Measurements from ENCODE around the gene RGS14.
A peak's percentile ranks its signal among the peaks of the same experiment; 100 is the strongest.

Gene RGS14

DNA sequence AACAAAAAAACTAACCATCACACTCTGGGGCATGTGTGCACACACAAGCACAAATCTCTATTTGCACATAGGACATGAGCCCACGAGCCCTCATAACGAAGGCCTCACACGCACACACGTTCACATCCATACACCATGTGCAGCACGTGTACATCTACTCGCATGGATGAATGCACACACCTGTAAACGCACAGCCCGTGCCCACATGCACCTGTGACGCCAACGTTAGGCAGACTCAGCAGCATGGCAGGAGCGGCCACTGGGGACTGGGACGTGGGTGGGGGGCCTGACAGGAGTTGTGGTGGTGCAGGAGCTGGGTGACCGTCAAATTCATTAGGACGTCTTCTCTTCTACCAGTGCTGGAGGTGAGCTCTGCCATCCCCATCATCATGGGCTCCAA lies 29.7 kb downstream of the RGS14 start:
- H3K27ac ChIP-seq, result no peak overlapping the region
- TF ChIP-seq ZFX (IDR thresholded peaks at IDR 0.05), result no peak
- TF ChIP-seq CTCF (conservative IDR thresholded peaks at IDR 0.05), result no peak

GRCh38 chr5:177388521-177389052 lies 30.9 kb downstream of the RGS14 start:
- H3K27ac ChIP-seq, result 0 out of 2 replicates have a peak overlapping the region, but pooled peaks have one; percentile 56
- no peak for TF ChIP-seq CTCF (conservative IDR thresholded peaks at IDR 0.05)
- TF ChIP-seq ZFX (IDR thresholded peaks at IDR 0.05), result no peak

GRCh38 chr5:177389241-177390169 lies 31.8 kb downstream of the RGS14 start:
- H3K27ac ChIP-seq, result peak overlapping the region; percentile 56
- TF ChIP-seq CTCF (conservative IDR thresholded peaks at IDR 0.05) (no peak), ZFX (IDR thresholded peaks at IDR 0.05) (peak; percentile 34; the same call in 1 of the 2 replicates)

DNA sequence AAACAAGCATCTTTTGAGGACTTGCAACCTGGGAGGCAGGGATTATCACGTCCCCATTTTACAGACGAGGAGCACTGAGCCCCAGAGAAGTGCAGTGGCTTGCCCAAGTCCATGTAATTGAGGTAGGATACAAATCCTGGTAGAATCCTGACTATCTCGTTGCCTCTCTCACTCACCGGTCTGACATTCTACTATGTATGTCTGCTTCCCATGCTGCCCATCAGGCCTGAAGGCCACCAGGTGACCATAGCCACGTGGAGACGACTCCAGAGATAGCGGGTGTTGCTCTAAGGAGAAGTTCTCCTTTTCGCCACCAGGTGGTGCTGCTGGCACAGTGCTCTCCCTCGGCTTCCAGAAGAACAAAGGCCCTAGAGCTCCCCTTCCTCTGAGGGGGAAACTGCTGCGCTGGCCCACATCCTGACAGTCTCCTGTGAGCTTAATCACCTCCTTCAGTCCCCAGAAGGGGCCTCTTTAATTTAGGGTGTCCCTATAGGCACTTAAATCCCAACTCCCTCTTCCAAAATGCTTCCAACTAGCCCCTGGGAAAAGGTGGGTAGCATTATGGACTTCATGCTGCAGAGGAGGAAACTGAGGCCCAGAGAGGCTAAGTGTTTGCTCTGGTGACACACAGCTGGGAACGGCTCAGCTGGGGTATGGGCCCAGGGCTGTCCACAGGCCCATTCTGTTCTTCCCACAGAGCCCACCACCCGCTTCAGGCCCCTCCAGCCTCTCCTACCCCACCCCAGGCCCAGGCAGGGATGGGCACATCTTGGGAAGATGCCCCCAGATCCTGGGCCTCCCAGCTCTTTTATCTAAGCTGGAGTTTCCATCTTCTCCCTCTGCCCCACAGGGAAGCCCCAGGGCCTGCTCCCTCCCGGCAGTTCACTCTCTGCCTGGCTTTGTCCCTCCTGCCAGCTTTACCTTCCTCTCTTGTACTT lies 32.9 kb downstream of the RGS14 start:
- TF ChIP-seq CTCF (conservative IDR thresholded peaks at IDR 0.05) (peak; percentile 98), ZFX (IDR thresholded peaks at IDR 0.05) (no peak)
- peak overlapping the region; percentile 56 for H3K27ac ChIP-seq

GRCh38 chr5:177392765-177393164 lies 35.0 kb downstream of the RGS14 start:
- no peak for TF ChIP-seq ZFX (IDR thresholded peaks at IDR 0.05)
- no peak for TF ChIP-seq CTCF (conservative IDR thresholded peaks at IDR 0.05)
- H3K27ac ChIP-seq, result no peak overlapping the region

- H3K27ac ChIP-seq, result no peak overlapping the region
- TF ChIP-seq ZFX (IDR thresholded peaks at IDR 0.05), result no peak
- TF ChIP-seq CTCF (conservative IDR thresholded peaks at IDR 0.05), result no peak
These were observed 35.6 kb downstream of the RGS14 start for GRCh38 chr5:177393206-177393765.

Measured in C4-2B (cell line).